ENCODE results near the gene PNPLA1.
"Not testable (repeated sequence)": the region's sequence is repeated elsewhere in the genome, so short reads cannot be mapped to it uniquely, and the experiment has no call there.

Gene PNPLA1

GRCh38 chr6:36336779-36337241 lies 67.0 kb downstream of the PNPLA1 start, which contains the start of gene BNIP5:
Gene BNIP5, minus strand, starts transcription at chr6:36336888. Its CDS starts 6,198 bp downstream, at chr6:36330690.
- no peak within 1 kb of the TSS for H3K4me3 ChIP-seq (ENCODE audit: low read depth, low read length)
- TF ChIP-seq CTCF (conservative IDR thresholded peaks at IDR 0.05; ENCODE audit: low read depth, low read length) = no peak
- no peak for DNase-seq (ENCODE audit: low read depth)

- no peak for TF ChIP-seq CTCF (conservative IDR thresholded peaks at IDR 0.05; ENCODE audit: low read depth, low read length)
- H3K4me3 ChIP-seq (ENCODE audit: low read depth, low read length) = no peak overlapping the region
- DNase-seq (ENCODE audit: low read depth) = no peak
Observed at GRCh38 chr6:36337814-36338213, 68.0 kb downstream of the PNPLA1 start.

GRCh38 chr6:36338223-36338622 lies 68.4 kb downstream of the PNPLA1 start:
- not testable (repeated sequence) for H3K4me3 ChIP-seq (ENCODE audit: low read depth, low read length); DNase-seq (ENCODE audit: low read depth)

GRCh38 chr6:36339146-36339545 lies 69.3 kb downstream of the PNPLA1 start:
- no peak for TF ChIP-seq CTCF (conservative IDR thresholded peaks at IDR 0.05; ENCODE audit: low read depth, low read length)
- DNase-seq (ENCODE audit: low read depth) = no peak
- no peak overlapping the region for H3K4me3 ChIP-seq (ENCODE audit: low read depth, low read length)

- no peak for TF ChIP-seq CTCF (conservative IDR thresholded peaks at IDR 0.05; ENCODE audit: low read depth, low read length)
- H3K4me3 ChIP-seq (ENCODE audit: low read depth, low read length) = no peak overlapping the region
- no peak for DNase-seq (ENCODE audit: low read depth)
Observed at GRCh38 chr6:36340306-36340617, 70.4 kb downstream of the PNPLA1 start.

- H3K4me3 ChIP-seq (ENCODE audit: low read depth, low read length) = peak overlapping the region; percentile 27
- DNase-seq (ENCODE audit: low read depth) = peak; percentile 76
- peak; percentile 98 for TF ChIP-seq CTCF (conservative IDR thresholded peaks at IDR 0.05; ENCODE audit: low read depth, low read length)
Observed at GRCh38 chr6:36340618-36341454, 71.0 kb downstream of the PNPLA1 start.

GRCh38 chr6:36343109-36343680 lies 73.3 kb downstream of the PNPLA1 start:
- no peak for DNase-seq (ENCODE audit: low read depth)
- no peak overlapping the region for H3K4me3 ChIP-seq (ENCODE audit: low read depth, low read length)
- TF ChIP-seq CTCF (conservative IDR thresholded peaks at IDR 0.05; ENCODE audit: low read depth, low read length) = no peak
